ENCODE measurements around the gene FAM167B. TPM values are rescaled to one million over a fixed set of nuclear protein-coding genes. Genes with fewer than 3 reads are reported as not detected.

The FAM167B gene
- polyA plus RNA-seq, 1 donor (not counting 4 experiments of a cell fraction or from before 2014, with no cell fraction given) = 0.07 TPM

- no peak for DNase-seq (ENCODE audit: low read depth, low spot score)
- Histone ChIP-seq H3K27me3 (ENCODE audit: control insufficient read depth, extremely low read depth, insufficient read depth, low read length) (no peaks in the 10 kb centered on the region), H3K4me1 (ENCODE audit: control insufficient read depth, extremely low read depth, insufficient read depth, low read length) (peaks cover 33% of the 10 kb centered on the region), H3K9ac (ENCODE audit: control insufficient read depth, extremely low read depth, insufficient read depth, low read length) (peak overlapping the region; percentile 100), H3K4me3 (ENCODE audit: control insufficient read depth in 2 of 3, extremely low read depth in 1 of 3, insufficient read depth in 2 of 3, low read depth in 1 of 3, low read length in 3 of 3) (peak overlapping the region; percentile 82 to 96 (median 89)), H3K27ac (ENCODE audit: control insufficient read depth, insufficient read depth, low read length) (peak overlapping the region; percentile 98), H2AFZ (ENCODE audit: control insufficient read depth, low read length) (no peak overlapping the region), H3K9me1 (ENCODE audit: control insufficient read depth, extremely low read depth, insufficient read depth, low read length) (no peaks in the 10 kb centered on the region), H3K4me2 (ENCODE audit: control insufficient read depth, extremely low read depth, insufficient read depth, low read depth, low read length) (peak overlapping the region; percentile 80), H3K9me3 (ENCODE audit: control insufficient read depth, low read depth, low read length) (no peaks in the 10 kb centered on the region), H3K79me2 (ENCODE audit: control insufficient read depth, insufficient read depth, low read length) (peaks cover 33% of the 10 kb centered on the region), H3K36me3 (ENCODE audit: control insufficient read depth in 2 of 2, extremely low read depth in 1 of 2, insufficient read depth in 2 of 2, low read length in 2 of 2) (peaks cover 10 to 27% of the 10 kb centered on the region in 2 experiments), H4K20me1 (ENCODE audit: control insufficient read depth, extremely low read depth, insufficient read depth, low read length) (no peaks in the 10 kb centered on the region)
- no peak for FAIRE-seq
- TF ChIP-seq EZH2 (IDR thresholded peaks at IDR 0.05; ENCODE audit: low read length) = no peak
- dilution Hi-C loops (cut with MboI; ENCODE audit: extremely low pct_ligation_motif_present, low sequenced_read_pairs) = no loop called here
Measured at GRCh38 chr1:32220746-32221580, 26.1 kb upstream of the FAM167B start.

- DNase-seq (ENCODE audit: low read depth, low spot score) (no peak), FAIRE-seq (no peak)
- TF ChIP-seq EZH2 (IDR thresholded peaks at IDR 0.05; ENCODE audit: low read length) = no peak
- no peak for TF ChIP-seq CTCF (optimal IDR thresholded peaks at IDR 0.05 in 1 of 3, IDR thresholded peaks at IDR 0.05 in 1 of 3, conservative IDR thresholded peaks at IDR 0.05 in 1 of 3; ENCODE audit: extremely low read depth in 1 of 3, insufficient read depth in 2 of 3, low read length in 3 of 3)
- H2AFZ ChIP-seq (ENCODE audit: control insufficient read depth, low read length) = no peak overlapping the region
- H3K79me2 ChIP-seq (ENCODE audit: control insufficient read depth, insufficient read depth, low read length) = peaks cover 37% of the 10 kb centered on the region
- H3K9me3 ChIP-seq (ENCODE audit: control insufficient read depth, low read depth, low read length) = no peaks in the 10 kb centered on the region
- H3K4me2 ChIP-seq (ENCODE audit: control insufficient read depth, extremely low read depth, insufficient read depth, low read depth, low read length) = peak overlapping the region; percentile 80
- dilution Hi-C loops (cut with MboI; ENCODE audit: extremely low pct_ligation_motif_present, low sequenced_read_pairs) = no loop called here
- H3K4me3 ChIP-seq (ENCODE audit: control insufficient read depth in 2 of 3, extremely low read depth in 1 of 3, insufficient read depth in 2 of 3, low read depth in 1 of 3, low read length in 3 of 3) = peak overlapping the region; percentile 82 to 96 (median 89)
- H3K4me1 ChIP-seq (ENCODE audit: control insufficient read depth, extremely low read depth, insufficient read depth, low read length) = peaks cover 27% of the 10 kb centered on the region
- H3K9ac ChIP-seq (ENCODE audit: control insufficient read depth, extremely low read depth, insufficient read depth, low read length) = peak overlapping the region; percentile 100
- no peaks in the 10 kb centered on the region for H3K9me1 ChIP-seq (ENCODE audit: control insufficient read depth, extremely low read depth, insufficient read depth, low read length)
- H3K27ac ChIP-seq (ENCODE audit: control insufficient read depth, insufficient read depth, low read length) = peak overlapping the region; percentile 98
- H4K20me1 ChIP-seq (ENCODE audit: control insufficient read depth, extremely low read depth, insufficient read depth, low read length) = no peaks in the 10 kb centered on the region
- peaks cover 13 to 23% of the 10 kb centered on the region in 2 experiments for H3K36me3 ChIP-seq (ENCODE audit: control insufficient read depth in 2 of 2, extremely low read depth in 1 of 2, insufficient read depth in 2 of 2, low read length in 2 of 2)
- H3K27me3 ChIP-seq (ENCODE audit: control insufficient read depth, extremely low read depth, insufficient read depth, low read length) = no peaks in the 10 kb centered on the region
Measured at GRCh38 chr1:32221581-32221979, 25.4 kb upstream of the FAM167B start.
